GM19023 (cell line): ENCODE data around the gene CENPA.

Experiments used
- ATAC-seq: cut with Tn5 transposase; IDR thresholded peaks from one replicate; pipeline ENCODE4 v1.9.1; 2021; ENCODE audit warnings: mild to moderate bottlenecking, moderate library complexity; ENCODE audit not compliant: unreplicated experiment

The CENPA gene

DNA sequence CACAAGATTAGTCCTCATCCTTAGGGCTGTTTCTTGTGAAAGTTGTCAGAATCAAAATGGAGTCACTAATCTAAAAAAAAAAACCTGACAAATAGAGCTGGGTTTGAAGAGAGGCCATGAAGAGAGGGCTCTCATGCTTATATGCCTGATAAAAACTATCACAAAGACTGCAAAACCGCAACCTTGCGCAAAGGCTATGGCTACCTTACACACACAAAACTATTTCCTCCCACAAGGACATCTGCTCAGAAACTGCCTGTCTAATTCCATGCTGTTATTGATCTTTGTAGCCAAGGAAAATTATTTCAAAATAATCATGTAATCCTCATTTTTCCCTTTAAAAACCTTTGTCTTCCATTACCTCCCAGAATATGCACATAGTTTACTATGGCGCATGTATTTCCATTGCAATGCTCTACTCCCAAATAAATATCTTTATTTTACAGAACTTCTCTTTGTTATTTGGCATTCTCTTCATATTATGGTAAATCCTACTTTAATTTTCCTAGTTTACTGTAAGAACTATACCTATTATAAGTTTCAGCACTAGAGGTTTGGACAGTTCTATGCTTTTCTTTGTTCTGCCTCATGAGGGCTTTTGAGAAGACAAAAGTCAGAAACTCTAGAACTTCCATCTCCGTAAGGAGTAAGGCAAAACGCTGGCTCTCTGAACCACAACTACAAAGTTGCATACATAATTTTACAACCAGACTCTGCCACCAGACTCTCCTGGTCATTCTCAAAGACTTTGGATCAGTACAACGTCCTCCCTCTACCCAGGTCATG lies 52.5 kb downstream of the CENPA start:
- no peak for ATAC-seq

DNA sequence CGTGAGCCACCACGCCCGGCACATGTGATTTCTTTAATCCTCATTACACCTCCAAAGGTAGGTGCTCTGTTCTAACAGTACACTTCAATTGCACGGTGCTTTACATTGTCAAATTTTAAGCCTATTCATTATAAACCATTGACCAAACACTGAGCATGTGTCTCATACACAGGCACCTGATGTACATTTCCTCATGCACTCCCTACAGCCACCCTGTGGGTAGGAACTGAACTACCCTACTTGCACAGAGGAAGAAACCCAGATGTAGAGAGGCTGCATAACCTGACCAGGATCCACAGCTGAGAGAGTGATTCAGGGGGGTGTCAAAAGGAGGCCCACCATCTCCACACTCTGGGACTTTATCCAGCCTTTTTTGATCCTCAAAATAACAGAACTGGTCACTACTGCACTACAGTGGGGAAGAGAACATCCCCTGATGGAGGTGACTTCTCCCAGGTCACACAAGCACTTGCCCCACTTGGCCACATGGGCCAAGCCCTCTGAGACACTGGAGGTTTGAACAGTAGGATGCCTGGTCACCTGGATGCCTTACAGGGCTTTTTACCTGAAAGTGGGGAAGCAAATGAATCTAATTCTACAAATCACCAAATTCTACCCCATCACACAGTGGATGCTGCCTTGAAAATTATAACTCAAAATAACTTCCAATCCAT lies 55.2 kb downstream of the CENPA start:
- ATAC-seq, result no peak

DNA sequence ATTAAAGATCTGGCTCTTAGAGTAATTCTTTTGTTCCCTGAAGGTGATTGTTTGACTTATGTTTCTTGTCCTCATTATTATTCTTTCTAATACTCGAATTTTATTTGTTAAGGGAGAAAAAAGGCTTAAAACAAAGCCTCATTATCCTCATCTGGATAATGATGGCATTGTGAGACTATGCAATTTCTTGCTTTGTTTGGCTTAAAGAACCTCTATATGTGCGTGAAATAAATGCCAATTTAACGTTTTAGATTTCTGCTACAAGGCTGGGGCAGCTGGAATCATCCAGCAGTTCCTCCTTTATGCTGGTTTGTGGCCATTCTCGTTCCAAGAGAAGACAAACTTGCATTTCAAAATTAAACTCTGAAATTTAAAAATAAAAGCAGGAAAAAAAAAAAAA lies 57.2 kb downstream of the CENPA start:
- ATAC-seq, result no peak
